GM23338 (cell line): ENCODE results near the gene SHB. TPM values are rescaled to one million over a fixed set of nuclear protein-coding genes. Genes with fewer than 3 reads are reported as not detected.

ENCODE experiments used
- ATAC-seq: fragments of 200-7000 bp; cut with Tn5 transposase; 3 replicates; pipeline ENCODE4 v1.9.1; 2020
- DNase-seq: peaks from one replicate; pipeline ENCODE4 v3.0.0-alpha.2; 2015; ENCODE audit warnings: low spot score
- H2AFZ ChIP-seq: fragments of 200-600 bp; sonication (generic); 2 replicates; pipeline ENCODE4 v1.8.0; 2016; ENCODE audit warnings: antibody characterized with exemption, mild to moderate bottlenecking, moderate library complexity
- H3F3A ChIP-seq: fragments of 200-600 bp; sonication (generic); replicated peaks from 2 replicates; pipeline ENCODE4 v1.8.0; 2017; ENCODE audit warnings: antibody characterized with exemption, mixed run types, low read depth
- H3K27ac ChIP-seq: fragments of 200-600 bp; sonication (generic); 2 replicates; pipeline ENCODE4 v1.6.1; 2016; ENCODE audit warnings: low read depth
- H3K27me3 ChIP-seq: fragments of 200-600 bp; sonication (generic); 2 replicates; pipeline ENCODE4 v1.8.0; 2016; ENCODE audit warnings: mild to moderate bottlenecking, mixed run types, moderate library complexity; ENCODE audit not compliant: insufficient read depth
- H3K36me3 ChIP-seq: fragments of 200-600 bp; sonication (generic); 2 replicates; pipeline ENCODE4 v1.8.0; 2016; ENCODE audit warnings: mild to moderate bottlenecking; ENCODE audit not compliant: insufficient read depth
- H3K4me1 ChIP-seq: fragments of 200-600 bp; sonication (generic); 2 replicates; pipeline ENCODE4 v1.8.0; 2016; ENCODE audit warnings: mild to moderate bottlenecking, moderate library complexity; ENCODE audit not compliant: insufficient read depth
- H3K4me2 ChIP-seq: fragments of 200-600 bp; sonication (generic); 2 replicates; pipeline ENCODE4 v1.7.1; 2017; ENCODE audit warnings: mixed run types
- H3K4me3 ChIP-seq: fragments of 200-600 bp; sonication (generic); 2 replicates; pipeline ENCODE4 v1.6.1; 2016; ENCODE audit warnings: mixed run types
- H3K79me2 ChIP-seq: fragments of 200-600 bp; sonication (generic); replicated peaks from 2 replicates; pipeline ENCODE4 v1.8.0; 2017; ENCODE audit warnings: mild to moderate bottlenecking; ENCODE audit not compliant: insufficient read depth
- H3K9me2 ChIP-seq: fragments of 200-600 bp; sonication (generic); 2 replicates; pipeline ENCODE4 v1.8.0; 2017; ENCODE audit not compliant: insufficient read depth
- H4K20me1 ChIP-seq: fragments of 200-600 bp; sonication (generic); replicated peaks from 2 replicates; pipeline ENCODE4 v1.8.0; 2017; ENCODE audit warnings: mild to moderate bottlenecking; ENCODE audit not compliant: insufficient read depth
- H3K27ac Mint-ChIP-seq: 2 replicates; pipeline ENCODE4 v1.8.0; 2020; ENCODE audit warnings: inconsistent platforms, mild to moderate bottlenecking, moderate library complexity, mixed read lengths
- H3K27me3 Mint-ChIP-seq: 3 replicates; pipeline ENCODE4 v1.8.0; 2022; ENCODE audit warnings: low read depth, mild to moderate bottlenecking, moderate library complexity, mixed read lengths, inconsistent platforms; ENCODE audit not compliant: insufficient read depth, poor library complexity
- H3K36me3 Mint-ChIP-seq: 3 replicates; pipeline ENCODE4 v1.8.0; 2021; ENCODE audit warnings: low read depth, mild to moderate bottlenecking, inconsistent platforms, moderate library complexity, mixed read lengths
- H3K4me1 Mint-ChIP-seq: 3 replicates; pipeline ENCODE4 v1.8.0; 2020; ENCODE audit warnings: mild to moderate bottlenecking, inconsistent platforms, mixed read lengths
- H3K4me3 Mint-ChIP-seq: 3 replicates; pipeline ENCODE4 v1.8.0; 2021; ENCODE audit warnings: moderate library complexity, mild to moderate bottlenecking, inconsistent platforms, mixed read lengths
- H3K9me3 Mint-ChIP-seq: 3 replicates; pipeline ENCODE4 v1.8.0; 2020; ENCODE audit warnings: moderate library complexity, mild to moderate bottlenecking, inconsistent platforms, mixed read lengths
- CREB1 ChIP-seq: fragments of 250-450 bp; sonication (Bioruptor Pico); IDR thresholded peaks from 2 replicates; pipeline ENCODE4 v1.5.0; 2020; ENCODE audit warnings: low read depth, mild to moderate bottlenecking, moderate library complexity
- CTCF ChIP-seq, 2 experiments: fragments of 200-600 bp in 1 of 2; sonication (generic) in 1 of 2; conservative IDR thresholded peaks; 2 replicates each; pipeline versions ENCODE4 v1.5.1 to v1.6.1; 2016 to 2017; ENCODE audit warnings: antibody characterized with exemption in 2 of 2, low read depth in 2 of 2, mild to moderate bottlenecking in 2 of 2, moderate library complexity in 1 of 2
- ETS1 ChIP-seq: IDR thresholded peaks from 2 replicates; pipeline ENCODE4 v1.6.1; 2016; ENCODE audit warnings: antibody characterized with exemption
- EZH2phosphoT487 ChIP-seq: fragments of 200-600 bp; sonication (generic); IDR thresholded peaks from one replicate; pipeline ENCODE4 v1.8.1; 2018; ENCODE audit warnings: antibody characterized with exemption; ENCODE audit not compliant: unreplicated experiment
- JUNB ChIP-seq: IDR thresholded peaks from one replicate; pipeline ENCODE4 v1.6.1; 2016; ENCODE audit warnings: antibody characterized with exemption; ENCODE audit not compliant: unreplicated experiment
- NANOG ChIP-seq: IDR thresholded peaks from 2 replicates; pipeline ENCODE4 v1.6.1; 2016; ENCODE audit warnings: antibody characterized with exemption, borderline replicate concordance
- POLR2AphosphoS5 ChIP-seq: IDR thresholded peaks from 2 replicates; pipeline ENCODE4 v1.6.1; 2016; ENCODE audit warnings: antibody characterized with exemption, low read depth
- REST ChIP-seq: IDR thresholded peaks from one replicate; pipeline ENCODE4 v1.6.1; 2018; ENCODE audit warnings: antibody characterized with exemption; ENCODE audit not compliant: unreplicated experiment
- STAT1 ChIP-seq: IDR thresholded peaks from one replicate; pipeline ENCODE4 v1.6.1; 2016; ENCODE audit warnings: antibody characterized with exemption; ENCODE audit not compliant: unreplicated experiment
- ZNF114 ChIP-seq: fragments of 250-450 bp; sonication (Bioruptor Pico); IDR thresholded peaks from 2 replicates; pipeline ENCODE4 v1.5.0; 2020; ENCODE audit warnings: mild to moderate bottlenecking, moderate library complexity
- ZNF331 ChIP-seq: fragments of 250-450 bp; sonication (Bioruptor Pico); IDR thresholded peaks from 2 replicates; pipeline ENCODE4 v1.5.0; 2020; ENCODE audit warnings: low read depth, mild to moderate bottlenecking, moderate library complexity
- ZNF462 ChIP-seq: fragments of 250-450 bp; sonication (Bioruptor Pico); IDR thresholded peaks from 2 replicates; pipeline ENCODE4 v1.5.0; 2020; ENCODE audit warnings: mild to moderate bottlenecking, moderate library complexity
- polyA plus RNA-seq: library from polyadenylated mRNA; unstranded; fragments of >200 nt; fragmentation: Nextera tagmentation; extraction: Ambion mirVana; gene quantifications from 2 replicates; pipeline ENCODE4 v1.2.1, GENCODE V29; 2016
- total RNA-seq: library from RNA; depleted of rRNA; stranded (reverse); fragments of >200 nt; shearing (Covaris generic); gene quantifications from 2 replicates; pipeline ENCODE4 v1.2.3, GENCODE V29; 2014

The SHB gene
- total and polyA plus RNA-seq, 2 experiments from 2014 or later = 1.5 to 14.0 TPM

GRCh38 chr9:37902131-37902530, 166.9 kb downstream of the SHB start:
- TF ChIP-seq REST = no peak
- no peak for TF ChIP-seq POLR2AphosphoS5
- TF ChIP-seq EZH2phosphoT487 = no peak
- no peak for TF ChIP-seq JUNB
- TF ChIP-seq STAT1 = no peak
- TF ChIP-seq CREB1 (CRISPR knock-in tag) = no peak
- no peak for TF ChIP-seq NANOG
- TF ChIP-seq ZNF114 (CRISPR knock-in tag) = no peak
- TF ChIP-seq ZNF331 = no peak
- TF ChIP-seq ETS1 = no peak
- no peak for TF ChIP-seq CTCF (conservative IDR thresholded peaks at IDR 0.05; ENCODE audit: low read depth in 2 of 2)
- no peak for TF ChIP-seq ZNF462 (CRISPR knock-in tag)
- ATAC-seq = no peak
- H3K79me2 ChIP-seq = peaks cover 25% of the 10 kb centered on the region
- Mint-ChIP-seq H3K4me1 (peaks cover 16% of the 10 kb centered on the region), H3K36me3 (peaks cover 13% of the 10 kb centered on the region; the same call in 2 of the 3 replicates), H3K27ac (no peak overlapping the region), H3K27me3 (peaks cover 11% of the 10 kb centered on the region), H3K4me3 (no peak overlapping the region), H3K9me3 (no peaks in the 10 kb centered on the region)
- peak overlapping the region; percentile 96; the same call in 1 of the 2 replicates for H3K4me2 ChIP-seq
- H3K27ac ChIP-seq = no peak overlapping the region
- H3K9me2 ChIP-seq = no peaks in the 10 kb centered on the region
- H3K36me3 ChIP-seq = peaks cover 4% of the 10 kb centered on the region; the same call in 1 of the 2 replicates
- peaks cover 22% of the 10 kb centered on the region for H3K4me1 ChIP-seq
- peaks cover 16% of the 10 kb centered on the region; the same call in 1 of the 2 replicates for H3K27me3 ChIP-seq
- no peak overlapping the region for H2AFZ ChIP-seq
- H3F3A ChIP-seq = peaks cover 8% of the 10 kb centered on the region
- H3K4me3 ChIP-seq = no peak overlapping the region; the same call in 1 of the 2 replicates
- DNase-seq = no peak
- peaks cover 13% of the 10 kb centered on the region for H4K20me1 ChIP-seq
